NCI-H460 (cell line): ENCODE data around the gene ALG5. TPM values are rescaled to one million over a fixed set of nuclear protein-coding genes. Genes with fewer than 3 reads are reported as not detected.

Experiments used
- DNase-seq: peaks from one replicate; pipeline ENCODE4 v3.0.0-alpha.2; 2016; ENCODE audit warnings: low read depth; ENCODE audit errors: extremely low read depth
- polyA plus RNA-seq: library from polyadenylated mRNA; depleted of rRNA; stranded (reverse); fragments of >200 nt; gene quantifications from 2 replicates; pipeline ENCODE4 v1.2.3, GENCODE V29; 2014; cell fraction: nucleus; rRNA removed
- total RNA-seq: library from RNA; depleted of rRNA; stranded (reverse); fragments of >200 nt; shearing (Covaris generic); gene quantifications from 2 replicates; pipeline ENCODE4 v1.2.3, GENCODE V29; 2014; rRNA removed

The ALG5 gene, protein sequence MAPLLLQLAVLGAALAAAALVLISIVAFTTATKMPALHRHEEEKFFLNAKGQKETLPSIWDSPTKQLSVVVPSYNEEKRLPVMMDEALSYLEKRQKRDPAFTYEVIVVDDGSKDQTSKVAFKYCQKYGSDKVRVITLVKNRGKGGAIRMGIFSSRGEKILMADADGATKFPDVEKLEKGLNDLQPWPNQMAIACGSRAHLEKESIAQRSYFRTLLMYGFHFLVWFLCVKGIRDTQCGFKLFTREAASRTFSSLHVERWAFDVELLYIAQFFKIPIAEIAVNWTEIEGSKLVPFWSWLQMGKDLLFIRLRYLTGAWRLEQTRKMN
- 35.4 and 40.4 TPM in 2 replicates for total RNA-seq
- 23.0 and 30.8 TPM in 2 replicates for polyA plus RNA-seq

DNA sequence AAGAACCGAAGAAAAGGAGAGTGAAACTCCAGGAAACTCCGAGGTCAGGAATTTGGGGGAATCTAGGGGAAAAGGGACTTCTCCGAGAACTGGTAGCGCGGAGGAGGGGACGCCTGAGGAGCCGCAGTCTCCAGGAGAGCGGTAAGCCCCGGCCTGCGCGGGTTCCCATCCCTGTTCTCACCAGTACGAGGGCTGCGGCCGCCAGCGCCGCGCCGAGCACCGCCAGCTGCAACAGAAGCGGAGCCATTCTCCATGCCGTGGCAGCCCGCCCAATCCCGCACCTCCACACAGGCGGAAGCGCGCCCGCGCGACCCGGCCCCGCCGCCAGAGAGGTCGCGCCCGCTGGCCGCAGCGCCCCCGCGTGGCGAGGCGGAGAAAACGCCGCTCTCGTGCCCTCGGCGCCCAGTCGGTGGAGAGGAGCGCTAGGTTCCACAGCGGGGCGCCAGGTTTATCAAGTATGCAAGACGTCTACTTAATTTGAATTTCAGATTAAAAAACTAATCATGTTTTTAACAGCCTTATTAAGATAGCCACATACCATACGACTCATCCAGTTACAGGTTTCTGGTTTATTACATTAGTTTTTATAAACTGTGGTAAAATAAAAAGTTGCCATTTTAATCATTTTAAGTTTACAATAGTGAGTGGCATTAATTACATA is at the start of gene ALG5:
ALG5 (minus strand) TSS at position 287 of the 661 bp plus-strand sequence; CDS start at position 247, 40 bp downstream.
- peak; percentile 75 for DNase-seq

DNA sequence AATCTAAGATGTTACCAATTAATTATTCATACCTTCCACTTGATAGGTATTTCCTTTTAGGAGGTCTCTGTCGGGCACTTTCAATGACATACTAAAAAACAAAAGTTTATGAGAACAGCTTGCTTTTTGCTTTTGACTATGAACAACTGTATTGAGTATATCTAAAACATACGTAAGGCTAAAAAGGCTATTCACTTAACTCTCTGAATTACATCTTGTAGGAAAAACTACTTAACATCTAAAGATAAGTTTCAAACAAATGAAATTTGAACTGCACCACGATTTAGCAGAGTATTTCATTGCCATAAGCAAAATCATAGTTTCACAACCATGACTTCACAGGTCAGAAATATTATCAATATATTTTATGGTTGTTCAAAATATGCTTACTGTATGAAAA is 48.7 kb upstream of the ALG5 start:
- DNase-seq, result no peak

DNA sequence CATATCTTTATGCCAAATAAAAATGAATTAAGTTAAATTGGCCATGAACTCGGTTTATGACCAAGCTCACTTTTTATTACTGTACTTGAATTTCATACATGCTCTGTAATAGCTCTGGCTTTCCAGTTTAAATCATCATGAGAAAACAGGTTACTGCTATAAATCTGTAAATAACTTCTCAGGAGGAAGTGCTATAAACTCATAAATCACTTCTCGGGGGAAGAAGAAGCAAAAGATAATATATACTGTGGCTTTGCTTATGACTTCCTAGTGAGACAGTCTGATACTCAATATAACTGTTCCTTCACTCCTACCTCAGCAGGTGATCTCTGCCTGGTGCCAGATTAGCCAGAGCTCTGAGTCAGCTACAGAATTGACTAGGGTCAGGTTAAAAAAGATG is 47.9 kb upstream of the ALG5 start:
- no peak for DNase-seq

DNA sequence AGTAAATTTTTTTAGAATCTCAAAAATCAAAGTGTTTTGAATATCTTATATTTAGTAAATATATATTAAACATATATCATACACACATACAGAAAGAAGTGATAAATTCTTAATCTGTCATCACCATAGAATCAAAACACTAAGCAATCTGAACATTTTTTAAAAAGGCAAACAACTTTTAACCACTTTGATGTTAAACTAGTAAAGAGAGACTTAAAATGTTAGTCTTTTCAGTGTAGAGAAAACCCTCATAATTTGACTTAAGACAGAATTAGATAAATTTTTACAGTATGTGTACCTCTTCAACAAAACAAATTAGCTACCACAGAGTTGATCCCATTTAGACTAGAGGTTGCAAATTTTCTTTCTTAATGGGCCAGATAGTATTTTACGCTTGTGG is 46.9 kb upstream of the ALG5 start:
- no peak for DNase-seq

DNA sequence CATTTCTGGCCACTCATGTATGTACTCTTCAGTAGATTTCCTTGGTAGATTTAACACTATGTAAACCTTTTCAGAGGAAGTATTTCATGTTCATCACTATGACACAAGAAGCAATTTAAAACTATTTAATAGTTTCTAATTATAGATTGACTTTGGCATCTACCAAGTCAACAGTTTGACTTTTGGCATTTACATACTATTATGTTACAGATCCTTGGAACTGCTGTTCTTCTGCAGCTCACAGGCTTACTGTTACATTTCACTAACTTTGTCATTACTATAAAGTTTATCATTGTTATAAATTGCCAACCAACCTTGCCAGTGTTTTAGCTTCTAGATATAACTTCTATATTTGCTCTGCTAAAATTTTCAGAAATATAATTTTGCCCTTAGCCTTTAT is 41.6 kb upstream of the ALG5 start:
- no peak for DNase-seq

DNA sequence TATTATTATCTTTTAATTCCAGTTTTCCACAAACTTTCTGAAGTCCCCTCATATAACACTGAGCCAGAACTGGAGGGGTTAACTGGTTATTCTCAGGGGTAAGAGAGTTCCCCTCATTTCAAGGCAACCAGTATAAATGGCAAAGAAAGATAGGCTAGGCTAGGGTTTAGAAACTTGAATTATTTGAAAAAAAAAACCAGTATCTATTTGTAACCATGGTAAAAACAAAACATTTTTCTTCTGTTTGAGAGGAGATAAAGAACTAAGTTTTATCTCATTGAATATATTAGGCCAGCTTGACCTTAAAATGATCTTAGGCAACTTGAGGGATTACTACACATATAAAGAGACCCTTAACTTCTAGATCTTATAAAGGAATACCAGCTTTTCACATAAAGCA is 40.8 kb upstream of the ALG5 start:
- no peak for DNase-seq

DNA sequence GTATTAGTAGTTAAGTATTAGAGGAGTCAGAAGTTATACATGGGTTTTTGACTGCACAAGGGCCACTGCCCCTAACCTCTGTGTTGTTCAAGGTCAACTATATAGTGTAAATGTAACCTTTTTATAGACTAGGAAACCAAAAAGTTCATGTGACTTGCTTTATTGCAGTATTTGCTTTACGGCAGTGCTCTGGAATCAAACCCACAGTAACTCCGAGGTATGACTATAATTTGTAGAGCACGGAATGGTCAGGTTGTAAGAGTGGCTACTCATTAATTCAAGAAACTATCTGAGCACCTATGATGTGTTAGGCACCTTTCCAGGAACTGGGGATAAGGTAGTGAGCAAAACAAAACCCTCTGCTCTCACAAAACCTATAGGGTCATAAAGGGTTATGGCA is 38.1 kb upstream of the ALG5 start:
- DNase-seq, result no peak

DNA sequence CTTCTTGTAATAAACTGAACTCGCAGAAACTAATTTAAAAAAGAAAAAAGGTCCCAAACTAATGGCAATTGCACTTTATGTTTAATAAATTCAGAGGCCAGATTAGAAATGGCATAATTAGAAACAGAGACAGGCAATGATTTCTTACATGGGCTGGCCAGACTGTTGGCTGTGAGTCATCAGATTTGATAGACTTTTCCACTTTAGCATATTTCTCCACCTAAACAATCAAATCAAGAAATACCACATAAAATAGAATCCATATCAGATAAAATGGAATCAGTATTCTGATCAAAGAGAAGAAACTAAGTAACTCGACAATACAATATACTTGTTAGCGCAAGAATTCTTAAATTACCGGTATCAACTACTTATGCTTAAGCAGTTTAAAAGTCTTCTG is 30.5 kb upstream of the ALG5 start:
- DNase-seq, result no peak

DNA sequence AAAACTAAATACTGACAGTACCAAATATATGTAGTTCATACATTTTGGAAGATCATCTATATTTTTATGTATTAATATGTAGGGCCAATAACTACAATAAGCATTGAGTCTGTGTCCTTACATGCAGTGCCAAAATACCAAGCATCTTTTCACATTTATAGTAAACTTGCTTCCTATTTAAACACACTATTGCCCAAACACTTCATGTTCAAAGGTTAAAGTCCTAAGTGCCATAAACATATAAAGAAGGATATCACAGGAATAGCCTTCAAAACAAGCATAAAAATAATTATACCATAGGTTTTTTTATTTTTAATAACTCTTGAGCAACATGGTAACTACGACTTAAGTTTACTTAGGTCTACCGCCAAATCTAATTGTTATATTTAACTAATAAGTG is 28.5 kb upstream of the ALG5 start:
- no peak for DNase-seq

DNA sequence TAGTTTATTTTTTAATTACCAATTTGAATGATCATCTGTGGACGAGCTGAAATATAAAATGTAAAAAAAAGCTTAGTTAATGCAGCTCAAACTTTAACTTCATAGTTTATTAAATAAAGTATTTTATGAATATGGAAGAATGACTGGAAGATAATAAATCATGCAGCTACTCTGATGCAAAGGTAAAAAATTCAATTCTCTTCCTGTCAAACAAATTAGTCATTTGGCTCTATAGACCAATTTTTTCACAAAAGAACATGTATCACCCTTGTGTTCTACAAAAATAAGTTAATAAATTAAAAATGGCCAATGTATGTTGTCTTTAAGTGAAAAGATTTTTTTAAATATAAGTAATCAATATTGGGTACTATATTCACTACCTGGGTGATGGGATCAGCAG is 27.6 kb upstream of the ALG5 start:
- no peak for DNase-seq

DNA sequence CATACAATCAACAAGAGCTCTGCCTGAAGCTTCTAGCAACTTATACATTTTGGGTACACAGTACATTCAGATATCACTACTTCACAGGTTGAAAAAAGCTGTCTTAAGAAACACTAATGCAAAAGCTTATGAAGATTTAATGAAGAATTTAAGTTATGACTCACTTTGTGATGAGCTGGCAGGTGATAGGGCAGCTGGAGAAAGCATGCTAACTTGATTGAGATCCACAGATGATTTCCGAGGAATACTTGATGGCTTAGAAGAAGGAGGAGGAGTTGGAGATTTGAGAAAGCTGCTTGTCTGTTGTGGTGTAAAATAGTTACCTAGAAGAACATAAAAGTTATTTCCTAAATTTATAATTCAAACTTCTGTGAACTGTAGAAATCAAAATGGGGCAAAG is 24.7 kb upstream of the ALG5 start:
- no peak for DNase-seq

DNA sequence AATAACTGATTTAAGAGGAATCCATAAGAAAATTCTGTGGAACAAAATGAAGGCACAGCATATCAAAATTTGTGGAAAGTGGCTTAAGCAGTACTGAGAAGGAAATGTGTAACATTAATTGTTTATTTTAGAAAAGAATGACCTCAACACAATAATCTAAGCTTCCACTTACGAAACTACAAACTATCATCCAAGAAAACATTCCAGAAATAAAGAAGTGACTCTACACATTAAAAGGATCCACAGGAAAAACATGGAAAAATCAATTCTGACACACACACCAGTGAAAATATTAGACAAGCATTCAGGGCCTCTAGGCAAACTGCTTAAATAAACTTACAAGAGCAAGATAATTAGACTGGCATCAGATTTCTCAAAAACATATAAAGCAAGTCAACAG is 15.5 kb upstream of the ALG5 start:
- DNase-seq, result no peak

DNA sequence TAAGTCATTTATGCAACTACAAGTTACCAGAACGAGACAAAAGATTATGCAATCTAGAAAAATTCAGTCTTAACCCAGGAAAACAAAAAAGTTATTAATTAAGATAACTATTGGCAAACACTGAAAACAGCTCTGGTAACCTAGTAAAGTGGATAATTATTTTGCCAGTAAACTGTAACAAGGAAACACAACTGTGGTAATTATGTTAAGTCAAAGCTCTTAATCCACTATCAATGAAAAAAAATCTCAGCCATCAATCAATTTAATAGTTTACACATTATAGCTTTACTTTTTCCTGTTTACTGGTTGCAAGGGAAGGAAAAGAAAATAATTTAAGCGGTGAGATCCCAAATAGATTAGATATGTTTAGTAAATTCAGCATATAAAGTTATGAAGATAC is 12.6 kb upstream of the ALG5 start:
- DNase-seq, result no peak

DNA sequence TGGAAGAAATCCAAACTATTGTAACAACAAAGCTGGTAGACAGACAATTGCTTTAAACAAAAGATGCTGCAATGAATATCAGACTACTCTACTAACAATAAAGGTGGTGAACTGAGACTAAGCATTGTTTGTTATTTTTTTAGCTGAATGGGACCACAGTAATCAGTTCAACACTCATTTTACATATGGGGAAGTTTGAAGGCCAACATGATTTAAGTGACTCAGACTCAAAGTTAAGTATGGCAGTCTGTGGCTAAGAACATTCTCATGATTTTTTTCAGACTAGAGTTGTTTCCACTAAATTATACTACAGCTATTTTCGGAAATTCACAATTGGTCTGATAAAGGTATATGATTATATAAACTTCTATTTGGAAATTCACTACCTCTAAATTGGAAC is 11.9 kb upstream of the ALG5 start:
- no peak for DNase-seq

DNA sequence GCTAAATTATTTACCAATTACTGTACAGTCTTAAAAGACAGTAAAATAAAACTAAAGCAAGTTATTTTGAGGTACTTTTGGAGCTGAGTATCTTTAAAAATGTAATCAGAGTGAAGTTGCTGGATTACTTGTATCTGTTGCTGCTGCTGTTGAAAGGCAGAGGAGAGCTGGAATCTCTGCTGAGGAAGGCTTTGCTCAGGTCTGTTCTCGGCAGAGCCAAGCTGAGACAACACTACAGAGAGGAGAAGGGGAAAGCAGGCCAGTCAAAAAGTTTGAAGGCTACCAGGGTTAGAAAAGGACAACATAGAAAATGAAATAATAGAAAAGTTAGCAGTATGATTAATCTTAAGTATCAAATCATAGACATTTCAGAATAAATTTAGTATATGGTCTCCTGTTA is 11.3 kb upstream of the ALG5 start:
- DNase-seq, result no peak

DNA sequence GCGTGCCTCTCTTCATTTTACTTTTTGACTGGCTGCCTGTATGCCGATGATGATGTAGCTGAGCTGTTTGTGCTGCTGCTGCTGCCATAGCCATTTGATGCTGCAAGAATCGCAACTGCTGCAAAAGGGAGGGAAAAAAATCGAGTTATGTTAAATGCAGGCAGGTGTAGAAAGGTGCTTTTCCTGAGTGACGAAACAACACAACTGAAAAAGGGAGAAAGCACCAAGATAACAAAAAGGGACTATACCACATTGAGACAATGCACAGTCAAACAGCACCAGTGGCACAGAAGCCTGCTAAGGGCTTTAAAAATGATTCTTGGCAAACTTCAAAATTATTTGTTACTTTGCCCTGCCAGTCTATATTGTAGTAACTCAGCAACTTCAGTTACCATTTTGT is 10.6 kb upstream of the ALG5 start:
- DNase-seq, result no peak

DNA sequence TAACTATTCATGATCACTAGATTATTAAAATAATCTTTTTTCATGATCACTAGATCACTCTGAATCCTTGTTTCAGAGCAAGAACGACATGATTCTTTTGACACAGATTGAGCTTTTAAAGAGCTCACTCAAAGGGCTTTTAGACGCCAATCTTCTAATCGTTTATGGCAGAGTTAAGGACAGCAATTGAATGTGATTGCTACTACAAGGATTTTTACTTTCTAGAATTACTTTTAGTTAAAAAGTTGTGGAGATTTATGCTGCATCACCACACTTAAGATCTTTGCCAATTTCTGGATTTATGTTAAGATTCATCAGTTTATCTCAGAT is 2.7 kb upstream of the ALG5 start:
- no peak for DNase-seq

DNA sequence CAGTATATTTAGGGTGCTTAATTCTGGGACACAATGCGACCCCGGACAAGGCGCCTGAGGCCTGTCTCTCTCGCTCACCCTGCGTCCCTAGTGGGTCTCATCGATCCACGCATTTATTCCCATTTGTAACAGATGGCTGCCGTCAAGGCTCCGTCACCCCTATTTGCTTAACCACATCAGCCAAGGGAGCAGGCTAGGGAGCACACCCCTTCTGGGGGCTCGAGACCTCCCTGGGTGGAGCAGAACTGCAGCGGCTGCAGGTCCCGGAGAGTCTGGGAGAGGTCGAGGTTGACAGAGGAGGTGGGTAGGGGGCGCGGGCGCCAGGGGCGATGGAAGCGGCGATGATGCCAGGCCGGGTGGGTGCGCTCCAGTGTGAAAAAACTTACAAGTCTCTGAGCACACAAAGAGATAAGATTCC is 507 bp downstream of the ALG5 start:
- no peak for DNase-seq

DNA sequence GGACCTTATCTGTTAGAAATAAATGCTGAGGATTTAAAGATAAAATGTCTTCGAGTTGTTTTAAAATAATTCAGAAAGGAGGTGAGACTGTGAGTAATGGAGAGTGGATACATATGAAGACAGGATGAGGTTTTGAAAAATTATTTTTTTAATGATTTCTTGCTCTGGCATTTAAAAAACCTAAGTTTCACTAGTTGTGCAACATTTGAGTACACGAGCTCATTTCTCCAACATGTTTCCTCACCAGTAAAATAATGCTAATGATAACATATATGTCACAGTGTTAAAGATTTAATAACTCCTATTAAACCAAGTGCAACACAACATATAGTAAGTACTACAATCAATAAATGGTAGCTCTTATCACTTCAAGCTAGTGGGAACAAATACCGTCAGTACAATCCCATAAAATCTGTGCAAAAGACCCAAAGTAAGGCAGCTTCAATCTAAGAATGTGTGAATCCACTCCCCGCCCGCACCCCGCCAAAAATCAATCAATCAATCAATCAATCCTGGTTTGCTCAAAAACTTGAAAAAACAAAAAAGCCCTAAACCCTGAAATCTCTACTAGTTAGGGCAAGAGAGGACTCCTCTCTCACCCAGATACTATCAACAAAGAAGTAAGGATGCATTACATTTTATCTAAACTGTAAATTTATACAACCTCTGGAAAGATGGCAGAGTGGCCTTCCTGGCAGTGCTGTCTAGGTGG is 1.3 kb downstream of the ALG5 start:
- DNase-seq, result no peak

DNA sequence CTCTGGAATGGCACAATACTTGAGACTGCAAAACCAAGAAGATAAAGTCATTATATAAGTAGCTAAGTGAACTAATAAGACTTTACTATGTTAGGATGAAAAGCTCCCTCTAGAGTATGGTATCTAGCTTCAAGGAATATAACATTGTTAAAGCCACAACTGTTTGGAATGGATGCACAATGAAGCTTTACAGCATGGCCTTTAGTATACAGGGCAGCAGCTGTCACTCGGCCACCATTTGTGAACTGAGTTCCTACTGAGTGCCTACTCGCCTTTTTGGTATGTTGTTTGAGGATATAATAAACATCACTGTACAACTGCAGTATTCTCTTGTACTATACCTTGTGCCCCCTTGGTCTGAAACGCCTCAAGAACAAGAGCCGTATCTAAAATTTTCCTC is 6.8 kb downstream of the ALG5 start:
- DNase-seq, result no peak

DNA sequence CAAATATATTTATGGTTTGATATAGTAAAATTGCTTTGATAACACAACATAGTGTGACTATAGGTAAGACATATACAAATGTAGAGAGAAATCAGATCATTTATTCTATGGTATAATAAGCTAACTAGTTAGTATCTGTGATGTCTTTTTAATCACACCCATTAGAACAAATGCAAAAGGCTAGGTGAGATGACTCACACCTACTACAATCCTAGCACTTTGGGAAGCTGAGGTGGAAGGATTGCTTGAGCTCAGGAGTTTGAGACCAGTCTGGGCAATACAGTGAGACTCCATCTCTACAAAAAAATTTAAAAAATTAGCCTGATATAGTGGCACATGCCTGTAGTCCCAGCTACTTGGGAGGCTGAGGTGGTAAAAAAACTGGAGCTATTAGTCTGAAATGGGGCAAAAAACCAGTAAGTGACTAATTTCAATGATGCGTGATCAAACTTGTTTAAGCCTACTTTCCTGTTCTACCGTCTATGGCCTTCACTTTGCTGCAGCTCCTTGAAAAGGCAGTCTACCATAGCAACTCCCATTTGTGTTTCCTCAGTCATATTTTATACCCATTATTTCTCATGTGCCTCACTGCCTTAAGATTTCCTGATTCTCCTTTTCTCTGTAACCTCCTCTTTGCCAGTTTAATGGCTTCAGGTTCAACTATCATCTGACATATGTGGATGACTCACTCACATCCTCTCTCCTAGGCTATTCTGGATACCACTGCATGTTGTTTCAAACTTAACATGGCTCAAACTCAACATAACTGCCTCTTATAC is 12.5 kb downstream of the ALG5 start:
- no peak for DNase-seq
